H54 (cell line): ENCODE data around the gene VAV2.

Source experiments
- DNase-seq: peaks from one replicate; pipeline ENCODE4 v3.0.0; 2011; ENCODE audit warnings: low spot score, mixed read lengths; ENCODE audit not compliant: insufficient read length
- FAIRE-seq: peaks from 3 replicates; lab custom pipeline; 2011; peaks lifted over from hg19 to GRCh38; lab: Jason Lieb, UNC
- POLR2A ChIP-seq: IDR thresholded peaks from 2 replicates; pipeline ENCODE4 v1.6.1; 2011; ENCODE audit warnings: low read depth, mild to moderate bottlenecking, low read length

Gene VAV2

GRCh38 chr9:133834080-133834976, 157.8 kb downstream of the VAV2 start:
- FAIRE-seq (no peak), DNase-seq (no peak)
- TF ChIP-seq POLR2A: no peak

- DNase-seq (no peak), FAIRE-seq (no peak)
- TF ChIP-seq POLR2A: no peak
These were observed 158.6 kb downstream of the VAV2 start for GRCh38 chr9:133833388-133834025.

DNA sequence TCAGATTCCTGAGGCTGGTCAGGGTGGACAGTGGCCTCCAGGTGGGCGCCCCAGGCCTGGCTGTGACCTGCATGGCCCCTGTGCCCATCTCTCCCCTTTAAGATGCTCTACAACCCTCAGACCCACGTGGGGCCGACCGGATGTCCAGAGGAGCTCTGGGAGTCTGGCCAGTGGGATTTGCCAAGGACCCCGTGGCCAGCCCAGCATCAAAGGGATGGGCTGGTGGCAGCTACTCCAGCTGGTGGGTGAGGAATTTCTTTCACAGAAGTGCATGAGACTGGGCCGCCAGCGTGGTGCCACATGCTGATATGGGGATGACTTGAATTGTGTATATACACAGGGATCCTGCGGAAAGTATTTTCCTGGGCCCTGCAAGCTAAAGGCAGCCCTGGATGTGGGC, 159.2 kb downstream of the VAV2 start:
- TF ChIP-seq POLR2A: no peak
- FAIRE-seq: no peak

DNA sequence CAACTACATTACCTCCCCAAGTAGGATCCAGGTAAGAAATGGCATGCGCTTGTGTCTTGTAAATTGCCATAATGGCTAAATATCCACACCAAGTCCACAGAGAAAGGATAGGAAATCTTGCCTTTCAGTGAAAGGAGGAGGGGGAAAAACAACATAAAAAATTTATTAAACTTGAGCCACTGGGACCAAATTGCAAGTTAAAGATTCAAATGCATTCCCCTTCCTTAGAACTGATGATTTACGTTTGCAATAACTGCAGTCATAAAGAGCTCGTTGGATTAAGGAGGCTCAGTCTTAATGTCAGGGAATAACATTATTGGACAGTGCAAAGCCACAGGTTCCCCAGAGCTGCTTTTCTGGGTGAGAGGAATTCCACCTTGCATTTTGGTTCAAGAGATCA, 161.4 kb downstream of the VAV2 start:
- FAIRE-seq (no peak), DNase-seq (no peak)
- no peak for TF ChIP-seq POLR2A

More for the DNA sequence above, 159.2 kb downstream of the VAV2 start:
- no peak for DNase-seq

DNA sequence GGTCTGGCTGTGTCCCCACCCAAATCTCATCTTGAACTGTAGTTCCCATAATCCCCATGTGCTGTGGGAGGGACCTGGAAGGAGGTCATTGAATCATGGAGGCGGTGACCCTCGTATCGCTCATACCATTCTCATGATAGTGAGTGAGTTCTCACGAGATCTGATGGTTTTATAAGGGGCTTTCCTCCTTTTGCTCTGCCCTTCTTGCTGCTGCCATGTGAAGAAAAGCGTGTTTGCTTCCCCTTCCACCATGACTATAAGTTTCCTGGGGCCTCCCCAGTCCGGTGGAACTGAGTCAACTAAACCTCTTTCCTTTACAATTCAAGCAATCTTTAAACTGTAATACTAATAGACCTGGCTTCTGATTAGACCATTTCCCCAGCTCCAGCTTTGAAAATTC, 161.8 kb downstream of the VAV2 start:
- FAIRE-seq (no peak), DNase-seq (no peak)
- no peak for TF ChIP-seq POLR2A

- FAIRE-seq: no peak
- DNase-seq: no peak
- no peak for TF ChIP-seq POLR2A
These were observed 163.7 kb downstream of the VAV2 start for GRCh38 chr9:133828338-133828997.

DNA sequence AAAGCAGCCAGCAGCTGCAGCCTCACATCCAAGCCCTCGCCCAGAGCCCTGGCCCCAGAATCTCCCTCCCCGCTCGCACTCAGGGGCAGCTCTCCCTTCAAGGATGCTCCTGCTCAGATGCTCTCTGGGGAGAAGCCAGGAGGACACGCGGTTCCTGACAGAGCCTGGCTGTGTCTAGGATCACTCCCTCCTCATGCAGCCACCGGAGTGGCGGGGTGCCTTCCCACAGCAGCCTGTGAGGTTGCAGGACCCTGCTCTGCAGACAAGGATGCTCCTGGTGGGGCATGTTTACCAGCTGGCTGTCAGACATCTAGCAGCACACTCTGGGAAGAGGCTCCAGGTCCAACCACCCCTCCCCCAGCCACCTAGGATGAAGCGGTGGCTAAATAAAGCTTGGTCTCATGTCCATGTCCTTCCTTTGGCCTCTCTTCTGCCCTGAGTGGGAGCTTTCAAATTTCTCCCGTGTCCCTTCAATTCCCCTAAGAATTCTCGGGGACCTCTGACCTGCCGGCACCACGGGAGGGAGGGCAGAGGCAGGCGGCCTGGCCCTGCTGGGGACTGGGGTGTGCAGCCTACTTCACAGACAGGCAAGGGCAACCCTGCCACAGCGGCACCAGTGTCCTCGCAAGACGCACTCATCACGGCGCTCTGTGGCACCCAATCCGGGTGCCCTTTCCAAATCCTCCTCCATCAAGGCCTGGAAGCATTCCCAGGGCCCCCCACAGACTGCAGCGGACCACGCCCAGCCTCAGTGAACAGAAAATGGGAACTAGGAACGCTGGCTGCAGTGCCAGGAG, 165.6 kb downstream of the VAV2 start:
- FAIRE-seq (no peak), DNase-seq (no peak)
- TF ChIP-seq POLR2A: no peak

- no peak for TF ChIP-seq POLR2A
- DNase-seq: no peak
- no peak for FAIRE-seq
These were observed 166.4 kb downstream of the VAV2 start for GRCh38 chr9:133825555-133826218.

DNA sequence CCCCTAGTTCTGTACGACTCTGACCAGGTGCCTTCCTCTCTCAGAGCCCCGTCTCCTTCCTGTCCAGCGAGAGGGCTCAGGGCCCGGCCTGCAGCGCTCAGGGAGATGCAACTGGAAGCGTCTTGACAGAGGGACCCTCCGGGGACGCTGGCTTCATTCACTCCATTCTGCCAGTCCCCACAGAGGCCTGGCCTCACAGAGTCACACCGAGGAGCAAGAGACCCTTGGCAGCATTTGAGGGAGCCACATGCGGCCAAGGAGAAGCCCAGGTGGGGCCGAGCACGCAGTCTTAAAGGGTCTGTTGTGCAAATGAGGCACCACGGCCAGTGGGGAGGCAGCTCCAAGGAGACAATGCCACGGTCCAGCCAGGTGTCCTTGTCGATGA, 167.3 kb downstream of the VAV2 start:
- FAIRE-seq (no peak), DNase-seq (no peak)
- TF ChIP-seq POLR2A: no peak

DNA sequence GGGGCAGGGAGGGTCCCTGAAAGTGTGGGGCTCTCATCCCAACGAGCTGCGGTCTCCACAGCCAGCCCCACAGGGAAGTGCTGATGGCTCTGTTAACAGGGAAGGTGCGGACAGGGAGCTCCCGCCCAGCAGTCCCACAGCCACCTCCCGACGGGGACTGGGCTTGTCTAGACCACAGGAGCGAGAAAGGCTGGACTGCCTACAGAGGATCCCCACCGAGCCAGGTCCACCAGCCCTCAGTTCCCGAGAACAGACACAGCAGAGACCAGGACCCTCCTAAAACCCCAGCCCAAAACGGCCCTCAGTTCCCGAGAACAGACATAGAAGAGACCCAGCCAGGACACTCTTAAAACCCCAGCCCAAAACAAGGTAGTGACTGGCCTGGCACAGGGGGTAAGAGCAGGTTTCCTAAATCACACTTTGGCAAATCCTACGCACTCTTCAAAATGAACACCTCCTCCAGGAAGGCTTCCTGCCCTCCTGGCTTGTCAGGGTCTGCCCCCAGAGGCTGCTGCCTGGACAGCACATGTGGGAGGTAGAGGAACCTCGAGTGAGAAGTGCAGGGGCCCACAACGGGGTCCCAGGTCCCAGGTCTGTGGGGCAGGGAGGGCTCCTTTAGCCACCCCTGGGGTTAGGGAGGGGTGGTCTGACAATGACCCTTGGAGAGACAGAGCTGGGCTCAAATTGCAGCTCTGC, 167.9 kb downstream of the VAV2 start:
- DNase-seq (no peak), FAIRE-seq (no peak)
- TF ChIP-seq POLR2A: no peak

DNA sequence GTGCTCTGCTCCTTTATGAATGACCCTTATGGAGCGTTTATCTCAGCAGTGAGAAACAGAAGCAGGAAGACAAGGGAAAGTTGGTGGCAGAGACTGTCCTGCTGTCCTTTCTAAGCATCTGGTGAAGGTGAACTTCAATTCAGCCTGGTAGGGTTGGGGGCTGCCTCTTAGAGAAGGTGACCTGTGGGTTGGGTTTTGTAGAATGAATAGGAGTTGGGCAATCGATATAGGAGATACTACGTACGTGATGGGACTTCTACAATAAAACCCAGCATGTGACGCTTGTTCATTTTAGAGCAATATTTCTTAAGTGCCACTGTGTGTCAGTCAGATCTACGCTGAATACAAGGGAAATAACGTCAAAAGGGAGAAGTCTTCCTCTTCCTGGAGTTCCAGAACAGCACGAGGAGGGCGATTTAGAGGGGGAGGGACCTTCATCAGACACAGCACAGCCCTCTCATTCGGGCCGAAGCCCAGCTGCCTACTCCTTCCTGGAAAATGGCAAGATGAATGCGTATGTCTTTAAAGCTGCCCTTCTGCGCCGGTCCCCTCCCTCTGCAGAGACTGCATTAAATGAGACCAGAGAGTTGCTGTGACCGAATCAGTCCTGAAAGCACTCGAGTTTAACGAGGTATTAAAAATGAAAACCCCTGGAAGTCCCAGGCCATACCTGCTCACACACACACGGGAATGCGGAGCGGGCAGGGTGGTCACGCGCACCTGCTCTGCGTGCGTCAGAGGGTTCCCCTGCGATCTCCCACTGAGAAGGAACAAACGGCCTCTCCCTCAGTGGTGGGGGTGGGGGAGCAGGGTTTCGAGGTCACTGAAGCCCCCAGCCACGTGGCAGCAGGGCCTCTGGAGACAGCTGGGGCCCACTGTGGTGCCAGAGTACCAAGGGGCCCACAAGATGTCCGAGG, 168.7 kb downstream of the VAV2 start:
- no peak for DNase-seq
- no peak for TF ChIP-seq POLR2A
- FAIRE-seq: no peak
